ENCODE measurements around the gene KCNQ2.

Gene KCNQ2

GRCh38 chr20:63407928-63408683 lies 64.3 kb downstream of the KCNQ2 start:
- no peaks in the 10 kb centered on the region for H3K9me3 ChIP-seq (ENCODE audit: insufficient read depth, low read length)
- H3K27ac ChIP-seq (ENCODE audit: low read length), result no peak overlapping the region
- TF ChIP-seq CTCF (IDR thresholded peaks at IDR 0.05; ENCODE audit: low read depth, low read length) (no peak), EZH2phosphoT487 (IDR thresholded peaks at IDR 0.05; ENCODE audit: low read depth) (no peak)
- no peak overlapping the region for H2AFZ ChIP-seq (ENCODE audit: low read depth, low read length)
- H3K4me2 ChIP-seq (ENCODE audit: low read length), result no peak overlapping the region
- H3K4me3 ChIP-seq (ENCODE audit: low read length), result no peak overlapping the region
- H3K79me2 ChIP-seq (ENCODE audit: low read length), result no peaks in the 10 kb centered on the region
- no peak overlapping the region for H3K9ac ChIP-seq (ENCODE audit: low read length)
- no peaks in the 10 kb centered on the region for H3K27me3 ChIP-seq (ENCODE audit: low read depth, low read length)
- H3K36me3 ChIP-seq (replicated peaks; ENCODE audit: low read depth, low read length), result no peaks in the 10 kb centered on the region
- no peaks in the 10 kb centered on the region for H3K4me1 ChIP-seq (ENCODE audit: low read length)
- H4K20me1 ChIP-seq (ENCODE audit: insufficient read depth, low read length), result no peaks in the 10 kb centered on the region

GRCh38 chr20:63406617-63407245 lies 65.7 kb downstream of the KCNQ2 start:
- Histone ChIP-seq H3K4me1 (ENCODE audit: low read length) (no peaks in the 10 kb centered on the region), H3K27ac (ENCODE audit: low read length) (no peak overlapping the region), H4K20me1 (ENCODE audit: insufficient read depth, low read length) (no peaks in the 10 kb centered on the region), H2AFZ (ENCODE audit: low read depth, low read length) (no peak overlapping the region), H3K4me3 (ENCODE audit: low read length) (no peak overlapping the region), H3K4me2 (ENCODE audit: low read length) (no peak overlapping the region), H3K9me3 (ENCODE audit: insufficient read depth, low read length) (no peaks in the 10 kb centered on the region), H3K27me3 (ENCODE audit: low read depth, low read length) (no peaks in the 10 kb centered on the region), H3K9ac (ENCODE audit: low read length) (no peak overlapping the region), H3K36me3 (replicated peaks; ENCODE audit: low read depth, low read length) (no peaks in the 10 kb centered on the region), H3K79me2 (ENCODE audit: low read length) (no peaks in the 10 kb centered on the region)
- no peak for TF ChIP-seq CTCF (IDR thresholded peaks at IDR 0.05; ENCODE audit: low read depth, low read length)
- TF ChIP-seq EZH2phosphoT487 (IDR thresholded peaks at IDR 0.05; ENCODE audit: low read depth), result no peak

GRCh38 chr20:63406011-63406410 lies 66.4 kb downstream of the KCNQ2 start:
- H3K4me3 ChIP-seq (ENCODE audit: low read length), result no peak overlapping the region
- no peak overlapping the region for H3K4me2 ChIP-seq (ENCODE audit: low read length)
- no peaks in the 10 kb centered on the region for H3K79me2 ChIP-seq (ENCODE audit: low read length)
- no peaks in the 10 kb centered on the region for H3K27me3 ChIP-seq (ENCODE audit: low read depth, low read length)
- no peak for TF ChIP-seq CTCF (IDR thresholded peaks at IDR 0.05; ENCODE audit: low read depth, low read length)
- TF ChIP-seq EZH2phosphoT487 (IDR thresholded peaks at IDR 0.05; ENCODE audit: low read depth), result no peak
- no peaks in the 10 kb centered on the region for H3K9me3 ChIP-seq (ENCODE audit: insufficient read depth, low read length)
- H4K20me1 ChIP-seq (ENCODE audit: insufficient read depth, low read length), result no peaks in the 10 kb centered on the region
- H3K9ac ChIP-seq (ENCODE audit: low read length), result no peak overlapping the region
- no peak overlapping the region for H3K27ac ChIP-seq (ENCODE audit: low read length)
- no peaks in the 10 kb centered on the region for H3K36me3 ChIP-seq (replicated peaks; ENCODE audit: low read depth, low read length)
- H3K4me1 ChIP-seq (ENCODE audit: low read length), result no peaks in the 10 kb centered on the region
- no peak overlapping the region for H2AFZ ChIP-seq (ENCODE audit: low read depth, low read length)

GRCh38 chr20:63405102-63405730 lies 67.2 kb downstream of the KCNQ2 start:
- no peak for TF ChIP-seq EZH2phosphoT487 (IDR thresholded peaks at IDR 0.05; ENCODE audit: low read depth)
- Histone ChIP-seq H3K79me2 (ENCODE audit: low read length) (no peaks in the 10 kb centered on the region), H3K4me1 (ENCODE audit: low read length) (no peaks in the 10 kb centered on the region), H2AFZ (ENCODE audit: low read depth, low read length) (no peak overlapping the region), H4K20me1 (ENCODE audit: insufficient read depth, low read length) (no peaks in the 10 kb centered on the region), H3K4me3 (ENCODE audit: low read length) (no peak overlapping the region), H3K36me3 (replicated peaks; ENCODE audit: low read depth, low read length) (no peaks in the 10 kb centered on the region), H3K4me2 (ENCODE audit: low read length) (no peak overlapping the region), H3K27ac (ENCODE audit: low read length) (no peak overlapping the region), H3K9ac (ENCODE audit: low read length) (no peak overlapping the region), H3K9me3 (ENCODE audit: insufficient read depth, low read length) (no peaks in the 10 kb centered on the region), H3K27me3 (ENCODE audit: low read depth, low read length) (no peaks in the 10 kb centered on the region)

Measured in OCI-LY3 (cell line).